SU-DHL-6 (cell line): Measurements from ENCODE around the gene ZSCAN18.

Source experiments
- EZH2phosphoT487 ChIP-seq: fragments of 200-600 bp; sonication (generic), shearing (Covaris generic); conservative IDR thresholded peaks from 2 replicates; pipeline ENCODE4 v1.6.1; 2018; ENCODE audit warnings: mild to moderate bottlenecking, antibody characterized with exemption, low read length, moderate library complexity, mixed read lengths
- TF ChIP-seq, protein P1 (sequence below): fragments of 200-600 bp; sonication (generic); IDR thresholded peaks from one replicate; pipeline ENCODE4 v1.5.1; 2017; ENCODE audit warnings: antibody characterized with exemption, mild to moderate bottlenecking, low read length, moderate library complexity; ENCODE audit not compliant: insufficient read depth, poor library complexity, severe bottlenecking

- TF ChIP-seq, protein P1, sequence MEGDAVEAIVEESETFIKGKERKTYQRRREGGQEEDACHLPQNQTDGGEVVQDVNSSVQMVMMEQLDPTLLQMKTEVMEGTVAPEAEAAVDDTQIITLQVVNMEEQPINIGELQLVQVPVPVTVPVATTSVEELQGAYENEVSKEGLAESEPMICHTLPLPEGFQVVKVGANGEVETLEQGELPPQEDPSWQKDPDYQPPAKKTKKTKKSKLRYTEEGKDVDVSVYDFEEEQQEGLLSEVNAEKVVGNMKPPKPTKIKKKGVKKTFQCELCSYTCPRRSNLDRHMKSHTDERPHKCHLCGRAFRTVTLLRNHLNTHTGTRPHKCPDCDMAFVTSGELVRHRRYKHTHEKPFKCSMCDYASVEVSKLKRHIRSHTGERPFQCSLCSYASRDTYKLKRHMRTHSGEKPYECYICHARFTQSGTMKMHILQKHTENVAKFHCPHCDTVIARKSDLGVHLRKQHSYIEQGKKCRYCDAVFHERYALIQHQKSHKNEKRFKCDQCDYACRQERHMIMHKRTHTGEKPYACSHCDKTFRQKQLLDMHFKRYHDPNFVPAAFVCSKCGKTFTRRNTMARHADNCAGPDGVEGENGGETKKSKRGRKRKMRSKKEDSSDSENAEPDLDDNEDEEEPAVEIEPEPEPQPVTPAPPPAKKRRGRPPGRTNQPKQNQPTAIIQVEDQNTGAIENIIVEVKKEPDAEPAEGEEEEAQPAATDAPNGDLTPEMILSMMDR, result no peak
- TF ChIP-seq EZH2phosphoT487, result no peak
These were observed 15.0 kb downstream of the ZSCAN18 start for GRCh38 chr19:58083021-58083420.
